HepG2 (cell line): ENCODE results near the gene UBE2M. TPM values are rescaled to one million over a fixed set of nuclear protein-coding genes. Genes with fewer than 3 reads are reported as not detected.
A peak's percentile ranks its signal among the peaks of the same experiment; 100 is the strongest.

Source experiments
- AGO2 ChIP-seq: fragments of 200-400 bp; formaldehyde crosslinking; optimal IDR thresholded peaks from 2 replicates; pipeline ENCODE3; 2017; ENCODE audit warnings: mild to moderate bottlenecking, low read depth, low read length, moderate library complexity
- ATM ChIP-seq: fragments of 450-650 bp; IDR thresholded peaks from 2 replicates; pipeline ENCODE4 v1.7.1; 2017; ENCODE audit warnings: mild to moderate bottlenecking, borderline replicate concordance
- CCDC6 ChIP-seq: sonication (generic); formaldehyde crosslinking; IDR thresholded peaks from 2 replicates; pipeline ENCODE4 v1.8.1; 2022; ENCODE audit warnings: mild to moderate bottlenecking, missing genetic modification reagents, moderate library complexity
- ELF1 ChIP-seq: sonication (generic); formaldehyde crosslinking; IDR thresholded peaks from 2 replicates; pipeline ENCODE4 v1.4.0; 2020; ENCODE audit warnings: missing genetic modification reagents
- FOSL1 ChIP-seq: sonication (generic); formaldehyde crosslinking; IDR thresholded peaks from 2 replicates; pipeline ENCODE4 v1.9.0; 2021; ENCODE audit warnings: missing genetic modification reagents, borderline replicate concordance
- FOSL2 ChIP-seq: sonication (generic); formaldehyde crosslinking; IDR thresholded peaks from 2 replicates; pipeline ENCODE4 v1.4.0; 2020; ENCODE audit warnings: missing genetic modification reagents
- FOXA1 ChIP-seq, 2 experiments: fragments of 450-650 bp in 1 of 2; sonication (generic) in 1 of 2; formaldehyde crosslinking in 1 of 2; IDR thresholded peaks; 2 replicates each; pipeline versions ENCODE4 v1.4.0 to v1.6.1; 2016 to 2020; ENCODE audit warnings: missing genetic modification reagents in 1 of 2
- FOXA3 ChIP-seq: IDR thresholded peaks from 2 replicates; pipeline ENCODE4 v1.6.1; 2016; ENCODE audit warnings: missing genetic modification reagents, missing compliant biosample characterization
- KLF12 ChIP-seq: sonication (generic); formaldehyde crosslinking; IDR thresholded peaks from 2 replicates; pipeline ENCODE4 v1.4.0; 2020; ENCODE audit warnings: missing genetic modification reagents, borderline replicate concordance
- MED8 ChIP-seq: sonication (generic); formaldehyde crosslinking; IDR thresholded peaks from 2 replicates; pipeline ENCODE4 v1.8.1; 2023; ENCODE audit warnings: mild to moderate bottlenecking, missing genetic modification reagents; ENCODE audit not compliant: insufficient replicate concordance
- MIER2 ChIP-seq: IDR thresholded peaks from 2 replicates; pipeline ENCODE4 v1.6.1; 2016; ENCODE audit warnings: missing biosample characterization, missing genetic modification reagents
- NCOR1 ChIP-seq: fragments of 200-600 bp; sonication (generic); IDR thresholded peaks from 2 replicates; pipeline ENCODE4 v1.7.0; 2017; ENCODE audit warnings: antibody characterized with exemption, low read length, borderline replicate concordance
- SAP130 ChIP-seq: IDR thresholded peaks from 2 replicates; pipeline ENCODE4 v1.6.1; 2016; ENCODE audit warnings: low read depth
- SOX6 ChIP-seq, 2 experiments: fragments of 450-650 bp in 1 of 2; sonication (generic) in 1 of 2; formaldehyde crosslinking in 1 of 2; IDR thresholded peaks; 2 replicates each; pipeline versions ENCODE4 v1.4.0 to v1.6.1; 2017 to 2020; ENCODE audit warnings: antibody characterized with exemption in 1 of 2, mild to moderate bottlenecking in 1 of 2, missing genetic modification reagents in 1 of 2
- ZFP90 ChIP-seq: sonication (generic); formaldehyde crosslinking; IDR thresholded peaks from 2 replicates; pipeline ENCODE4 v1.8.0; 2022; ENCODE audit warnings: missing genetic modification reagents, mild to moderate bottlenecking, inconsistent platforms, borderline replicate concordance
- ZNF17 ChIP-seq: sonication (generic); formaldehyde crosslinking; IDR thresholded peaks from 2 replicates; pipeline ENCODE4 v1.5.0; 2020; ENCODE audit warnings: mild to moderate bottlenecking, missing genetic modification reagents
- ZNF530 ChIP-seq: sonication (generic); formaldehyde crosslinking; IDR thresholded peaks from 2 replicates; pipeline ENCODE4 v1.5.0; 2020; ENCODE audit warnings: low read depth, mild to moderate bottlenecking, missing genetic modification reagents
- polyA plus RNA-seq, 8 experiments: library from polyadenylated mRNA; depleted of rRNA in 3 of 8; stranded (reverse) in 7 of 8; unstranded in 1 of 8; fragments of >200 nt; fragmentation: Illumina TruSeq in 4 of 8; extraction: Trizol in 4 of 8; gene quantifications; 2 replicates each; pipeline versions ENCODE4 v1.2.1 to v1.2.3, GENCODE V29; 2011 to 2016; ENCODE audit warnings: low read depth in 4 of 8, missing spikeins in 1 of 8, mixed read lengths in 1 of 8; ENCODE audit not compliant: insufficient read depth in 1 of 8
- total RNA-seq, 5 experiments: library from RNA; depleted of rRNA; stranded (reverse); fragments of >200 nt; fragmentation: Illumina TruSeq; extraction: Trizol; gene quantifications; 2 replicates each; pipeline ENCODE4 v1.2.3, GENCODE V29; 2016; ENCODE audit warnings: low read depth in 1 of 5
- TF ChIP-seq, protein P1 (sequence below): sonication (generic); formaldehyde crosslinking; IDR thresholded peaks from 2 replicates; pipeline ENCODE4 v1.5.1; 2020; ENCODE audit warnings: missing genetic modification reagents, mild to moderate bottlenecking, borderline replicate concordance
- TF ChIP-seq, protein P2 (sequence below): sonication (generic); formaldehyde crosslinking; IDR thresholded peaks from 2 replicates; pipeline ENCODE4 v1.4.0; 2020; ENCODE audit warnings: missing genetic modification reagents
- TF ChIP-seq, protein P3 (sequence below): sonication (generic); formaldehyde crosslinking; conservative IDR thresholded peaks from 2 replicates; pipeline ENCODE4 v1.5.0; 2020; ENCODE audit warnings: missing genetic modification reagents
- TF ChIP-seq, protein P4 (sequence below): sonication (generic); formaldehyde crosslinking; IDR thresholded peaks from 2 replicates; pipeline ENCODE4 v1.5.0; 2020; ENCODE audit warnings: missing genetic modification reagents
- TF ChIP-seq, protein P5 (sequence below): sonication (generic); formaldehyde crosslinking; IDR thresholded peaks from 2 replicates; pipeline ENCODE4 v1.4.0; 2020; ENCODE audit warnings: missing genetic modification reagents, borderline replicate concordance

Gene UBE2M
- total and polyA plus RNA-seq, 2 of the 13 experiments (the other 11 are each of a cell fraction or from before 2014, with no cell fraction given) = 36.2 to 50.3 TPM

DNA sequence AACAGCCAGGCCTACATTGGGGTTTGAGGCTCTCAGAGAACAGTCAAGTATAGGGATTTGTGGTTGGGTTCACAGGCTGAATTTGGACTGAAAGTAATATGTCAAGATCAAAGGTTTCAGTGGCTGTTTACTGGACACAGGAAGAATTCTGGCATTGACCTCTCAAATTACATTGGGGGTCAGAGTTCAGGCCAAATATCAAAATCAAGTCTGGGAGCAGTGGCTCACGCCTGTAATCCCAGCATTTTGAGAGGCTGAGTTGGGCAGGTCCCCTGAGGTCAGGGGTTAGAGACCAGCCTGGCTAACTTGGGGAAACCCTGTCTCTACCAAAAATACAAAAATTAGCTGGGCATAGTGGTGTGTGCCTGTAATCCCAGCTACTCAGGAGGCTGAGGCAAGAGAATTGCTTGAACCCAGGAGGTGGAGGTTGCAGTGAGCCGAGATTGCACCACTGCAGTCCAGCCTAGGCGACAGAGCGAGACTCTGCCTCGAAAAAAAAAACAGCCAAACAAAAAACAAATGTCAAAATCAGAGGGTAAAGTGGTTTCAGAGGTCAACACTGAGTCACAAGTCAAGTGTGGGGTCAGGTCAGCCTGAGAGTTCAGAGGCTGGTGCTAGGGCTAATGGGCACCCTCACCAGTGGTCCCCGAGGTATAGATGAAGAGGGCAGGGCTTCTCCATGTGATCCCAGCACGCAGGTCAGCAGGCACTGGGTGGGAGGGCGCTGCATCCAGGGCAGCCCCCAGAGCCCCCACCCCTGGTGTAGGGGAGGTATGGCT, 48.1 kb downstream of the UBE2M start (continued):
- TF ChIP-seq, protein P1, sequence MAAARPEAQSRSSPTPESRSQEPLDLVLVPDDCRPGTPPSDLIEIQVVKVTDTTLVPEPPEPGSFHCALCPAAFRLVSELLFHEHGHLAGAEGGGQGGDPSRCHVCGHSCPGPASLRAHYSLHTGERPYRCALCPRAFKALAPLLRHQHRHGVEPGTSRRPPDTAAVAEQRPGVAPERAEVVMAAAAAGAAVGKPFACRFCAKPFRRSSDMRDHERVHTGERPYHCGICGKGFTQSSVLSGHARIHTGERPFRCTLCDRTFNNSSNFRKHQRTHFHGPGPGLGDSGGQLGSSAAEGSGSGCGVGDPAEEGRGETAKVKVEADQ (CRISPR knock-in tag) = 0 out of 2 replicates have a peak, but pooled peaks have one; percentile 37
- TF ChIP-seq NCOR1 = peak; percentile 92
- no peak for TF ChIP-seq ZFP90 (CRISPR knock-in tag)
- TF ChIP-seq FOSL1 (CRISPR knock-in tag) = peak; percentile 79
- TF ChIP-seq ELF1 = no peak
- TF ChIP-seq, protein P2, sequence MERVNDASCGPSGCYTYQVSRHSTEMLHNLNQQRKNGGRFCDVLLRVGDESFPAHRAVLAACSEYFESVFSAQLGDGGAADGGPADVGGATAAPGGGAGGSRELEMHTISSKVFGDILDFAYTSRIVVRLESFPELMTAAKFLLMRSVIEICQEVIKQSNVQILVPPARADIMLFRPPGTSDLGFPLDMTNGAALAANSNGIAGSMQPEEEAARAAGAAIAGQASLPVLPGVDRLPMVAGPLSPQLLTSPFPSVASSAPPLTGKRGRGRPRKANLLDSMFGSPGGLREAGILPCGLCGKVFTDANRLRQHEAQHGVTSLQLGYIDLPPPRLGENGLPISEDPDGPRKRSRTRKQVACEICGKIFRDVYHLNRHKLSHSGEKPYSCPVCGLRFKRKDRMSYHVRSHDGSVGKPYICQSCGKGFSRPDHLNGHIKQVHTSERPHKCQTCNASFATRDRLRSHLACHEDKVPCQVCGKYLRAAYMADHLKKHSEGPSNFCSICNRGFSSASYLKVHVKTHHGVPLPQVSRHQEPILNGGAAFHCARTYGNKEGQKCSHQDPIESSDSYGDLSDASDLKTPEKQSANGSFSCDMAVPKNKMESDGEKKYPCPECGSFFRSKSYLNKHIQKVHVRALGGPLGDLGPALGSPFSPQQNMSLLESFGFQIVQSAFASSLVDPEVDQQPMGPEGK (CRISPR knock-in tag) = peak; percentile 70
- TF ChIP-seq MIER2 (CRISPR knock-in tag) = no peak
- TF ChIP-seq FOXA1 (IDR thresholded peaks at IDR 0.05) = no peak
- TF ChIP-seq FOXA1 (CRISPR knock-in tag; IDR thresholded peaks at IDR 0.05) = peak; percentile 45; the same call in 1 of the 2 replicates
- TF ChIP-seq FOXA3 (CRISPR knock-in tag) = peak; percentile 46; the same call in 1 of the 2 replicates
- no peak for TF ChIP-seq SOX6 (IDR thresholded peaks at IDR 0.05)
- peak; percentile 50; the same call in 1 of the 2 replicates for TF ChIP-seq SOX6 (CRISPR knock-in tag; IDR thresholded peaks at IDR 0.05)
- TF ChIP-seq FOSL2 (CRISPR knock-in tag) = peak; percentile 89
- TF ChIP-seq, protein P3, sequence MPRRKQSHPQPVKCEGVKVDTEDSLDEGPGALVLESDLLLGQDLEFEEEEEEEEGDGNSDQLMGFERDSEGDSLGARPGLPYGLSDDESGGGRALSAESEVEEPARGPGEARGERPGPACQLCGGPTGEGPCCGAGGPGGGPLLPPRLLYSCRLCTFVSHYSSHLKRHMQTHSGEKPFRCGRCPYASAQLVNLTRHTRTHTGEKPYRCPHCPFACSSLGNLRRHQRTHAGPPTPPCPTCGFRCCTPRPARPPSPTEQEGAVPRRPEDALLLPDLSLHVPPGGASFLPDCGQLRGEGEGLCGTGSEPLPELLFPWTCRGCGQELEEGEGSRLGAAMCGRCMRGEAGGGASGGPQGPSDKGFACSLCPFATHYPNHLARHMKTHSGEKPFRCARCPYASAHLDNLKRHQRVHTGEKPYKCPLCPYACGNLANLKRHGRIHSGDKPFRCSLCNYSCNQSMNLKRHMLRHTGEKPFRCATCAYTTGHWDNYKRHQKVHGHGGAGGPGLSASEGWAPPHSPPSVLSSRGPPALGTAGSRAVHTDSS = no peak
- TF ChIP-seq MED8 (CRISPR knock-in tag) = no peak
- no peak for TF ChIP-seq ZNF17 (CRISPR knock-in tag)
- no peak for TF ChIP-seq CCDC6 (CRISPR knock-in tag)
- TF ChIP-seq, protein P4, sequence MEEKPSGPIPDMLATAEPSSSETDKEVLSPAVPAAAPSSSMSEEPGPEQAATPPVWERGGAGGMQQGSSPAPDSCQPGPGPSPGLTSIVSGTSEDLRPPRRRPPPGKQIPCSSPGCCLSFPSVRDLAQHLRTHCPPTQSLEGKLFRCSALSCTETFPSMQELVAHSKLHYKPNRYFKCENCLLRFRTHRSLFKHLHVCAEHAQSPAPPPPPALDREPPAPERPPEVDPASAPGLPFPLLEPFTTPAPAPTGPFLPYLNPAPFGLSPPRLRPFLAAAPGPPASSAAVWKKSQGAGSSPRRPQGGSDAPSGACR (CRISPR knock-in tag) = no peak
- TF ChIP-seq AGO2 = no peak
- TF ChIP-seq SAP130 = peak; percentile 60
- TF ChIP-seq ZNF530 (CRISPR knock-in tag) = no peak
- TF ChIP-seq, protein P5, sequence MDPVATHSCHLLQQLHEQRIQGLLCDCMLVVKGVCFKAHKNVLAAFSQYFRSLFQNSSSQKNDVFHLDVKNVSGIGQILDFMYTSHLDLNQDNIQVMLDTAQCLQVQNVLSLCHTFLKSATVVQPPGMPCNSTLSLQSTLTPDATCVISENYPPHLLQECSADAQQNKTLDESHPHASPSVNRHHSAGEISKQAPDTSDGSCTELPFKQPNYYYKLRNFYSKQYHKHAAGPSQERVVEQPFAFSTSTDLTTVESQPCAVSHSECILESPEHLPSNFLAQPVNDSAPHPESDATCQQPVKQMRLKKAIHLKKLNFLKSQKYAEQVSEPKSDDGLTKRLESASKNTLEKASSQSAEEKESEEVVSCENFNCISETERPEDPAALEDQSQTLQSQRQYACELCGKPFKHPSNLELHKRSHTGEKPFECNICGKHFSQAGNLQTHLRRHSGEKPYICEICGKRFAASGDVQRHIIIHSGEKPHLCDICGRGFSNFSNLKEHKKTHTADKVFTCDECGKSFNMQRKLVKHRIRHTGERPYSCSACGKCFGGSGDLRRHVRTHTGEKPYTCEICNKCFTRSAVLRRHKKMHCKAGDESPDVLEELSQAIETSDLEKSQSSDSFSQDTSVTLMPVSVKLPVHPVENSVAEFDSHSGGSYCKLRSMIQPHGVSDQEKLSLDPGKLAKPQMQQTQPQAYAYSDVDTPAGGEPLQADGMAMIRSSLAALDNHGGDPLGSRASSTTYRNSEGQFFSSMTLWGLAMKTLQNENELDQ = no peak
- no peak for TF ChIP-seq KLF12 (CRISPR knock-in tag)
- TF ChIP-seq ATM = no peak
